PC-3 (cell line): ENCODE results near the gene IFI6. TPM values are rescaled to one million over a fixed set of nuclear protein-coding genes. Genes with fewer than 3 reads are reported as not detected.

Source experiments
- ATAC-seq: fragments of 200-7000 bp; cut with Tn5 transposase; 2 replicates; pipeline ENCODE4 v1.9.1; 2020; ENCODE audit warnings: mild to moderate bottlenecking, moderate library complexity
- BruUV-seq: library from RNA; stranded (reverse); fragments of 400-500 nt; replicated peaks from 2 replicates; lab custom pipeline; 2021; lab: Mats Ljungman, UMichigan
- CTCF ChIA-PET: fragments of 300-600 bp; sonication (Branson Sonifier 250); formaldehyde crosslinking; loops from one replicate; lab custom pipeline; 2022; ENCODE audit warnings: antibody characterized with exemption; lab: Charles Lee
- POLR2A ChIA-PET: fragments of 300-600 bp; sonication (Branson Sonifier 250); formaldehyde crosslinking; loops from one replicate; lab custom pipeline; 2022; ENCODE audit warnings: antibody characterized with exemption; ENCODE audit not compliant: unreplicated experiment; lab: Charles Lee
- DNase-seq: peaks from one replicate; pipeline ENCODE4 v3.0.0-alpha.2; 2015
- H2AFZ ChIP-seq: fragments of 300-600 bp; sonication (generic); 2 replicates; pipeline ENCODE4 v1.6.0; 2016; ENCODE audit warnings: antibody characterized with exemption, low read length
- H3F3A ChIP-seq: fragments of 300-600 bp; sonication (generic); one replicate; pipeline ENCODE4 v1.6.0; 2017; ENCODE audit warnings: antibody characterized with exemption, low read length, control low read depth, mild to moderate bottlenecking; ENCODE audit not compliant: unreplicated experiment
- H3K27ac ChIP-seq: fragments of 300-600 bp; sonication (generic); 2 replicates; pipeline ENCODE4 v1.5.1; 2016; ENCODE audit warnings: mild to moderate bottlenecking, low read length
- H3K27me3 ChIP-seq: fragments of 300-600 bp; sonication (generic); 2 replicates; pipeline ENCODE4 v1.6.1; 2016; ENCODE audit warnings: low read length, mixed read lengths
- H3K36me3 ChIP-seq: fragments of 300-600 bp; sonication (generic); 2 replicates; pipeline ENCODE4 v1.6.1; 2016; ENCODE audit warnings: low read depth, mixed run types, low read length, mixed read lengths
- H3K4me1 ChIP-seq: fragments of 300-600 bp; sonication (generic); 2 replicates; pipeline ENCODE4 v1.5.1; 2016; ENCODE audit warnings: low read length; ENCODE audit not compliant: insufficient read depth
- H3K4me2 ChIP-seq: fragments of 300-600 bp; sonication (generic); 2 replicates; pipeline ENCODE4 v1.6.0; 2016; ENCODE audit warnings: low read length
- H3K4me3 ChIP-seq: fragments of 300-600 bp; sonication (generic); 2 replicates; pipeline ENCODE4 v1.5.1; 2016; ENCODE audit warnings: mild to moderate bottlenecking, low read length, mixed read lengths
- H3K79me2 ChIP-seq: fragments of 300-600 bp; sonication (generic); 2 replicates; pipeline ENCODE4 v1.6.1; 2017; ENCODE audit warnings: low read length, mixed read lengths
- H3K9ac ChIP-seq: fragments of 300-600 bp; sonication (generic); 2 replicates; pipeline ENCODE4 v1.6.0; 2016; ENCODE audit warnings: mild to moderate bottlenecking, low read length
- H3K9me2 ChIP-seq: fragments of 300-600 bp; sonication (generic); replicated peaks from 2 replicates; pipeline ENCODE4 v1.6.1; 2016; ENCODE audit warnings: mixed run types, low read length, mixed read lengths
- H3K9me3 ChIP-seq: fragments of 300-600 bp; sonication (generic); 2 replicates; pipeline ENCODE4 v1.6.1; 2016; ENCODE audit warnings: low read length, mixed read lengths
- H4K20me1 ChIP-seq: fragments of 300-600 bp; sonication (generic); 2 replicates; pipeline ENCODE4 v1.6.1; 2016; ENCODE audit warnings: low read length, mixed read lengths
- EZH2 ChIP-seq: fragments of 300-600 bp; sonication (generic); IDR thresholded peaks from one replicate; pipeline ENCODE4 v1.6.1; 2017; ENCODE audit warnings: antibody characterized with exemption, mild to moderate bottlenecking, low read length; ENCODE audit not compliant: unreplicated experiment
- EZH2phosphoT487 ChIP-seq: fragments of 300-600 bp; sonication (generic); IDR thresholded peaks from 2 replicates; pipeline ENCODE4 v1.6.1; 2018; ENCODE audit warnings: mild to moderate bottlenecking, antibody characterized with exemption, low read length, borderline replicate concordance
- intact Hi-C: fragments of 100-400 bp; cut with micrococcal nuclease; formaldehyde crosslinking; loops from 2 replicates; pipeline ENCODE4 v1.9.0; 2023
- total RNA-seq: library from RNA; depleted of rRNA; stranded (reverse); fragments of >200 nt; gene quantifications from 2 replicates; pipeline ENCODE4 v1.2.3, GENCODE V29; 2014
- TF ChIP-seq, protein P1 (sequence below): fragments of 300-600 bp; sonication (generic); conservative IDR thresholded peaks from 2 replicates; pipeline ENCODE4 v1.5.1; 2017; ENCODE audit warnings: antibody characterized with exemption, low read depth, mild to moderate bottlenecking, low read length

The IFI6 gene
- total RNA-seq, 1 experiment from 2014 or later, result 16.5 TPM

DNA sequence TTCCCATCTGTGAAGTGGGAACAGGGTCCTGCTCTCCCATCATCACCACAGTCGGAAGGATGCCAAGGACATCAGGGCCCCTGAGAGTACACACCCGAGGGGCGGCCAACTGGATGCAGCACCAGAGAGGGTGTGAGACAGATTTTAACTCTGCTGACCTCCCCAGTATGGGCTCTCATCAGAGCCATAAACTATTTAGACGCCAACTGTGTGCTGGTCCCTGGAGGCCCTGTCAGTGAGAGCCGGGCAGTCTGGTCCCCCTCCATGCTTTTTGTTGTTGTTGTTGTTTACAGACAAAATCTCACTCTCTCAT lies 38.7 kb downstream of the IFI6 start:
- Histone ChIP-seq H3K4me3 (no peak overlapping the region), H3K27ac (no peak overlapping the region), H2AFZ (no peak overlapping the region), H3K4me1 (no peaks in the 10 kb centered on the region), H3K9ac (no peak overlapping the region), H3K27me3 (no peaks in the 10 kb centered on the region), H3K36me3 (no peaks in the 10 kb centered on the region), H3F3A (no peaks in the 10 kb centered on the region), H3K9me2 (no peaks in the 10 kb centered on the region), H3K79me2 (no peaks in the 10 kb centered on the region), H3K4me2 (no peak overlapping the region), H4K20me1 (no peaks in the 10 kb centered on the region), H3K9me3 (no peaks in the 10 kb centered on the region)
- intact Hi-C loops, result no loop called here
- no peak for DNase-seq
- ATAC-seq, result no peak
- TF ChIP-seq EZH2phosphoT487, result no peak
- TF ChIP-seq, protein P1, sequence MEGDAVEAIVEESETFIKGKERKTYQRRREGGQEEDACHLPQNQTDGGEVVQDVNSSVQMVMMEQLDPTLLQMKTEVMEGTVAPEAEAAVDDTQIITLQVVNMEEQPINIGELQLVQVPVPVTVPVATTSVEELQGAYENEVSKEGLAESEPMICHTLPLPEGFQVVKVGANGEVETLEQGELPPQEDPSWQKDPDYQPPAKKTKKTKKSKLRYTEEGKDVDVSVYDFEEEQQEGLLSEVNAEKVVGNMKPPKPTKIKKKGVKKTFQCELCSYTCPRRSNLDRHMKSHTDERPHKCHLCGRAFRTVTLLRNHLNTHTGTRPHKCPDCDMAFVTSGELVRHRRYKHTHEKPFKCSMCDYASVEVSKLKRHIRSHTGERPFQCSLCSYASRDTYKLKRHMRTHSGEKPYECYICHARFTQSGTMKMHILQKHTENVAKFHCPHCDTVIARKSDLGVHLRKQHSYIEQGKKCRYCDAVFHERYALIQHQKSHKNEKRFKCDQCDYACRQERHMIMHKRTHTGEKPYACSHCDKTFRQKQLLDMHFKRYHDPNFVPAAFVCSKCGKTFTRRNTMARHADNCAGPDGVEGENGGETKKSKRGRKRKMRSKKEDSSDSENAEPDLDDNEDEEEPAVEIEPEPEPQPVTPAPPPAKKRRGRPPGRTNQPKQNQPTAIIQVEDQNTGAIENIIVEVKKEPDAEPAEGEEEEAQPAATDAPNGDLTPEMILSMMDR, result no peak
- TF ChIP-seq EZH2, result no peak
- no TSS peak for BruUV-seq
- ChIA-PET CTCF (no interaction called here), POLR2A (no interaction called here)

DNA sequence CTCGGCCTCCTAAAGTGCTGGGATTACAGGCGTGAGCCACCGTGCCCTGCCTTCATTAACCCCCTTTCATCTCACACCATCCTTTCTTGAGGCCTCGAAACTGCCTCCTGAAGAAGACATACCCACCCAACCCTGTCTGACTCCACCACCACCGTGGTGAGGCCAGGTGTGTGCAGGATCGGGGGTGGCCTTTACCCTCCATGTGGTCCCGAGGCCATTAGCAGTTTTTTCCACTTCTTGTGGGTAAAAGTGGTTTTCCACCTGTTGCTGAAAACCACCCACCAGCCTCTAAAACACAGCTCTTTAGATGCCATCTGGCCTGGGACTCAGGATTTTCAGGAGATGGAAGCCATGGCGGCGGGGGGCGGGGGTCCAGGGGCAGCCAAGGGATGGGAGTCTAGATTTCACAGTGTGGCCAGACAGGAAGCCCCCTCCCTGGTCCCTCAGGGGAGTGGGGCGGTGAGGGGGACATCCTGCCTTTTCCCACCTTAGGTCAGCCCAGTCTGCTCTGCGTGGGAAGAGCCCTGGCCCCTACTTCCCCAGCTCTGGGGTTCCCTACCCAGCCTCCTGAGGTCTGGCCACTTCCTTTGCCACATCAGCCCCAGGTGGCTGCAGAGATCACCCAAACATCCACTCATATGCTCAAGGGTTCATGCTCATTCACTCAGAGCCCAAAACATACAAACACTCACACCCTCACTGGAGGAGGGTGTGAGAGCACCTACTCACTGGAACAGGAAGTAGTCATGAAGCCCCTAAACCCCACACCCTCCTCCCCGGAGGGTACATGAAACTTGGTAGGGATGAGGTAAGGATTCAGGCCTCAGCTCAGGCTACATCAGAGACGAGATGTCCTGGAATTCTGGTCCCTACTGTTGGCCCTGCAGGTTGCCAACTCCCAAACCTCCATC lies 39.4 kb downstream of the IFI6 start:
- H3K36me3 ChIP-seq, result no peaks in the 10 kb centered on the region
- no peak overlapping the region for H3K27ac ChIP-seq
- no peaks in the 10 kb centered on the region for H3K9me3 ChIP-seq
- H3K4me3 ChIP-seq, result no peak overlapping the region
- no peaks in the 10 kb centered on the region for H3K79me2 ChIP-seq
- H3K9ac ChIP-seq, result no peak overlapping the region
- TF ChIP-seq EZH2, result no peak
- TF ChIP-seq, protein P1, result no peak
- no peak for TF ChIP-seq EZH2phosphoT487
- ATAC-seq, result no peak
- DNase-seq, result no peak
- CTCF ChIA-PET, result no interaction called here
- no peak overlapping the region for H3K4me2 ChIP-seq
- no peaks in the 10 kb centered on the region for H3K9me2 ChIP-seq
- no TSS peak for BruUV-seq
- H3K27me3 ChIP-seq, result no peaks in the 10 kb centered on the region
- POLR2A ChIA-PET, result no interaction called here
- no peaks in the 10 kb centered on the region for H3K4me1 ChIP-seq
- no peaks in the 10 kb centered on the region for H3F3A ChIP-seq
- intact Hi-C loops, result no loop called here
- H4K20me1 ChIP-seq, result no peaks in the 10 kb centered on the region
- no peak overlapping the region for H2AFZ ChIP-seq

DNA sequence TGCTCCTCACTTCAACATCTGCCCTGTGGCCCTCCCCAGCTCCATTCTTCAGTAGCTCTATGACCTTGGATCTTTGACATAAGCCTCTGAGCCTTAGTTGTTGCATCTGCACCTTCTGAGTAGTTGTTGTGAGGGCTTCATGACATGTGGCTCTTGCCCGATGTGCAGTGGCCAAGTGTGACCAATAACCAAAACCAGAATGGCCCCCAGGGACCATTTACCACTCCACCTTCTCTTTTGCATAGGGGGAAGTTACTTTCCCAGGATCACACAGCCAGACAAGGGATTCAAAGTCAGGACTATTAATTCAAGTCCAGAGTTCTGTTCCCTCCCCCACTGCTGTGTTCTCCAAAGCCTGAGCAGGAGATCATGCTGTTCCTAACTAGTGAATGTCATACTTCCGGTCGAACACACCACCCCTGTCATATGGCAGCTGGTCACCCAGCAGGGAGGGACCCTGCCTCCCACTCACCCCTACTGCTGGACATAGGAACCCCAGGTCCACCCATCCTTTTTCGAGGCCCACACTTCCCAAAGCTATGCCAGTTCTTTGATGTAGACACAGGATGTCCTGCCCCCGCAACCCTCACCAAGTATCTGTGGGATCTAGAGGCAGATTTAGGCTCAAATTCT lies 41.0 kb downstream of the IFI6 start:
- POLR2A ChIA-PET, result no interaction called here
- no peaks in the 10 kb centered on the region for H3K79me2 ChIP-seq
- no peaks in the 10 kb centered on the region for H3K36me3 ChIP-seq
- intact Hi-C loops, result no loop called here
- ATAC-seq, result no peak
- no peaks in the 10 kb centered on the region for H3K27me3 ChIP-seq
- H4K20me1 ChIP-seq, result no peaks in the 10 kb centered on the region
- TF ChIP-seq EZH2 (no peak), EZH2phosphoT487 (no peak)
- TF ChIP-seq, protein P1, result no peak
- CTCF ChIA-PET, result no interaction called here
- H2AFZ ChIP-seq, result no peak overlapping the region
- H3K9me3 ChIP-seq, result no peaks in the 10 kb centered on the region
- no peaks in the 10 kb centered on the region for H3F3A ChIP-seq
- no peak overlapping the region for H3K4me2 ChIP-seq
- H3K4me1 ChIP-seq, result no peaks in the 10 kb centered on the region
- no peak for DNase-seq
- H3K27ac ChIP-seq, result no peak overlapping the region
- no TSS peak for BruUV-seq
- no peak overlapping the region for H3K4me3 ChIP-seq
- H3K9ac ChIP-seq, result no peak overlapping the region
- no peaks in the 10 kb centered on the region for H3K9me2 ChIP-seq
